ENCODE measurements around the gene ZSCAN5C.

DNA sequence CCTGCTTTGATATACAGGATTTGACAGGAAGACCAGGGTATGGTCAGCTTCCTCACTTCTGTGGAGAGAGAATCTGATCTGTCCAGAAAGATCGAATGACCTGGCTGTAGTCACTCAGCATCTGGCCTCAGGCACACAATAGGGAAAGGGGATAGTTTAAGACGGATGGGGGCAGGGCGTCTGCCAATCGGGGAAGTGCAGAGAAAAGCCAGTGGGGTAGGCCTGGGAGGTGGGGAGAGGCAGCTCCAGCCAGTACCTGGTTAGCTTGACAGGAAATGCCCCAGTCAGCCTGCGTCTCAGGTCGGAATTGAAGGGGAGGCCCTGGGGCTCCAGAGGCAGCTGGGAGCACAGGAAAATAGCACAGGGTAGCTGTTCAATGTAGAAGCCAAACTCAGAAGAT is 48.6 kb upstream of the ZSCAN5C start:
- TF ChIP-seq, protein P1, sequence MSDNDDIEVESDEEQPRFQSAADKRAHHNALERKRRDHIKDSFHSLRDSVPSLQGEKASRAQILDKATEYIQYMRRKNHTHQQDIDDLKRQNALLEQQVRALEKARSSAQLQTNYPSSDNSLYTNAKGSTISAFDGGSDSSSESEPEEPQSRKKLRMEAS (IDR thresholded peaks at IDR 0.05; ENCODE audit: low read depth, low read length) = no peak
- TF ChIP-seq, protein P2, sequence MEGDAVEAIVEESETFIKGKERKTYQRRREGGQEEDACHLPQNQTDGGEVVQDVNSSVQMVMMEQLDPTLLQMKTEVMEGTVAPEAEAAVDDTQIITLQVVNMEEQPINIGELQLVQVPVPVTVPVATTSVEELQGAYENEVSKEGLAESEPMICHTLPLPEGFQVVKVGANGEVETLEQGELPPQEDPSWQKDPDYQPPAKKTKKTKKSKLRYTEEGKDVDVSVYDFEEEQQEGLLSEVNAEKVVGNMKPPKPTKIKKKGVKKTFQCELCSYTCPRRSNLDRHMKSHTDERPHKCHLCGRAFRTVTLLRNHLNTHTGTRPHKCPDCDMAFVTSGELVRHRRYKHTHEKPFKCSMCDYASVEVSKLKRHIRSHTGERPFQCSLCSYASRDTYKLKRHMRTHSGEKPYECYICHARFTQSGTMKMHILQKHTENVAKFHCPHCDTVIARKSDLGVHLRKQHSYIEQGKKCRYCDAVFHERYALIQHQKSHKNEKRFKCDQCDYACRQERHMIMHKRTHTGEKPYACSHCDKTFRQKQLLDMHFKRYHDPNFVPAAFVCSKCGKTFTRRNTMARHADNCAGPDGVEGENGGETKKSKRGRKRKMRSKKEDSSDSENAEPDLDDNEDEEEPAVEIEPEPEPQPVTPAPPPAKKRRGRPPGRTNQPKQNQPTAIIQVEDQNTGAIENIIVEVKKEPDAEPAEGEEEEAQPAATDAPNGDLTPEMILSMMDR (IDR thresholded peaks at IDR 0.05; ENCODE audit: low read depth, low read length) = no peak
- TF ChIP-seq POLR2A (IDR thresholded peaks at IDR 0.05; ENCODE audit: extremely low read depth, insufficient read length) = no peak

All from NB4 (cell line).